ENCODE measurements around the gene PPFIA2.

PPFIA2 gene

DNA sequence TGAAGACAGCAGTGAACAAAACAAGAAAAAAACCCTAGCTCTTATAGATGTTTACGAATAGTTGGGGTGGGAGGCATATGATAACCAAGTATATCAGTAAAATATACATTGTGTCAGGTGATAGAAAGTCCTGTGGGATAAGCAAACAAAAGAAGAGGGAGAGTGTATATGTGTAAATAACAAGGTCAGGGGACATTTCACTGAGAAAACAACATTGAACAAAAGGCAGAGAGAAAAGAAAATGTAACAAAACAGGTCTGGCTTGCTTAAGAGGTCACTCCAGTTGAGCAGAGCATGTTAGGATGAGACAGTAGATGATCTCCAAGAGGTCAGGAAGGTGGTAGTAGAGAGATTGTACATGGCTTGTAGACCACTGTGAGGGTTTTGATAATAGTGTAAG is 377.2 kb downstream of the PPFIA2 start:
- no peaks in the 10 kb centered on the region for H3K9me3 Mint-ChIP-seq
- no peak overlapping the region for H3K4me3 Mint-ChIP-seq
- no peaks in the 10 kb centered on the region for H3K27me3 Mint-ChIP-seq
- no peak for ATAC-seq
- no peaks in the 10 kb centered on the region for H3K4me1 Mint-ChIP-seq
- no peak overlapping the region for H3K27ac Mint-ChIP-seq
- DNase-seq: no peak

DNA sequence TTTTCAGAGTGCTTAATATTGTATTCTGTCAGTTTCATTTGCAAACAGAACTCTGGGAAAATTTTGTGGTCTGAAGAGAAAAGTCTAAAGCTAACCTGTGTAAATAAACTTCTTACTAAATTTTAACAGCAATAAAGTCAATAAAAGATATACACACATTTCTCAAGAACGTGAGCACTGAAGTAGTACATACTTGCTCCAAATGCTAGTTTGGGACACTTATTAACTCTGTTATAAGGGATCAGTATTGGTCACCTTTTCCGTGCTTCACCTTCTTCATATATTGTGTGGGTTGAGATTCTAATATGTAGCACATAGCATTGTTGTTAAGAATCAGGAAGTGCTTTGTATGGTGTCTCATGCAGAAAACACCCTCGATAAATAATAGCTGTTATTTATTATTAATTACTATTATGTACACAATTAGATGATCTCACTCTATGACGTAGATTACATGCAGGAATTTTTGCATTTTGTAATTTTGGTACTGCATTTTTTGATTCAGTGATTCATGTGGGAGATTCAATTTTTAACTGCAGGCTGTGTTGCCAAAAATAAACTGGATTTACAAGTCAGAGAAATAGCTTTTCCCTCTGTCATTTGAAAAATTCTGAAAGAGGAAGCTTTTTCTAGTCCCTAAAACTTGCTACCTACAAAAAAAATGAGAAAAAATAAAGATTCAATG is 380.4 kb downstream of the PPFIA2 start:
- DNase-seq: no peak
- Mint-ChIP-seq H3K9me3 (no peaks in the 10 kb centered on the region), H3K4me3 (no peak overlapping the region), H3K27ac (no peak overlapping the region), H3K27me3 (no peaks in the 10 kb centered on the region), H3K4me1 (no peaks in the 10 kb centered on the region)
- ATAC-seq: no peak

DNA sequence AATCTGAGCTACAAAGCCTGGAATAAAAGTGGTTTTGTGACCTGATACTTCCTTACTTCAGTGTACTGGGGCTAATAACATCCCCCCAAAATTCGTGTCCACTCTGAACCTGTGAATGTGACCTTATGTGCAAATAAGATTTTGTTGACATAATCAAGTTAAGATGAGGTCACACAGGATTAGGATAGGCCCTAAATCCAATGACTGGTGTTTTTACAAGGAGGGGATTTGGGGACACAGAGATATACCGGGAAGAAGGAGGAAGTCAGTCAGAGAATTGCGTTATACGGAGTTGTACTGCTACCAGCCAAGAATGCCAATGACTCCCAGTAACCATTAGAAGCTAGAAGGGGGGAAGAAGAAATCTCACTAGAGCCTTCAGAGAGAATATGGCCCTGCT is 381.4 kb downstream of the PPFIA2 start:
- DNase-seq (no peak), ATAC-seq (no peak)
- H3K27ac Mint-ChIP-seq: no peak overlapping the region
- no peaks in the 10 kb centered on the region for H3K27me3 Mint-ChIP-seq
- H3K4me1 Mint-ChIP-seq: no peaks in the 10 kb centered on the region
- no peaks in the 10 kb centered on the region for H3K9me3 Mint-ChIP-seq
- no peak overlapping the region for H3K4me3 Mint-ChIP-seq

DNA sequence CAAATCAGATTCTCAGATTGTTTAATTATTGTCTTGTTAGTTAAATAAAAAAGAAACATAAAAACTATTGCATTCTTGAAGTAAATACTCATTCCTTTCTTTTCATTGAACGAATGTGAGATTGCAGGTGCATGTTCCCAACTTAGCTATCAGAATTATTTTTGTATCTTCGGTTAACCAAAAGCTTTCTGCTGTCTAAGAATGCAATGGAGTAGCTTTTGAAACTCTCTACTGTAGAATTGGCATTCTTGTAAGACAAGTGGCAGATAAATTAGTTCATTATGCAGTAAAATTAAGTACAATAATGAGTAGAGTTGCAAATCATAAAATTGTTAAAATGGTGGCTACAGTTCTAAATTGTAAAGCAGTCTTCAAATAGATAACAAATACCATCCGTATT is 383.2 kb downstream of the PPFIA2 start:
- Mint-ChIP-seq H3K27me3 (no peaks in the 10 kb centered on the region), H3K27ac (no peak overlapping the region), H3K9me3 (no peaks in the 10 kb centered on the region), H3K4me3 (no peak overlapping the region), H3K4me1 (no peaks in the 10 kb centered on the region)
- ATAC-seq: no peak
- DNase-seq: no peak

DNA sequence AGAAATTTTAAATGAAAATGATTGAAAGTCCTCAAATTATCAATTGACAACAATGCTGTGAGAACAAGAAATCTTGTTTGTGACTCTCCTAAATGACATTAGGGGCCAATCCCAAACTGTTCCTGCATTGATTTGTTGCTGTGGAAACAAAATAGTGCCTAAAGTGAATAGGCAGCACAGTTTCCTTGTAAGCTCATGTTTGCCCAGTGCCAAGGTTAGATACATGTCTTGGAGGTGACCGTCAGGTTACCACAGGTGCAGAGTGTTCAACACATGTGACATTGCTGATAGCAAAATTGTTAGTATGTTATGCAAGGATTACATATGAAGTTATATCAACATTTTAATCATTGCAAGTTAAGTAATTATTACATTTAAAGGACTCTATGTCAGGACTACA is 388.7 kb downstream of the PPFIA2 start:
- no peaks in the 10 kb centered on the region for H3K4me1 Mint-ChIP-seq
- H3K4me3 Mint-ChIP-seq: no peak overlapping the region
- H3K27me3 Mint-ChIP-seq: no peaks in the 10 kb centered on the region
- no peaks in the 10 kb centered on the region for H3K9me3 Mint-ChIP-seq
- no peak overlapping the region for H3K27ac Mint-ChIP-seq
- DNase-seq: no peak
- no peak for ATAC-seq

DNA sequence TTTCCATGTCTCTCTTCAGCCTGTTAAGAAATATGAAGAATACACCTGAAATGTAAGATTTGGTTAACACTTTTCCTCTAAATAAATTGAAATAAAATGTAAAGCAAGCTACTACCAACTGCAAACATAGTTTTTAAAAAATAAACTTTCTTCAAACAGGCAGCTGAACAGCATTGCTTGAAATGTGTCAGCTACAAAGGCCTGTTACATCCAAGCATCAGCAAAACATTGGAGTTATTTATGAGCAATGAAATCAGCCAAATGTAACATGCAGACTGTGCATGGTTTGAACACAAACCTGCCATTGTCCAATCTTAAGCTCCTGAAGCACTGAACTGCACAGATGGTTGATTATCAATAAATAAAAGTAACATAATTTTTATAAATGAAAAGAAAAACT is 390.0 kb downstream of the PPFIA2 start:
- H3K27ac Mint-ChIP-seq: no peak overlapping the region
- no peaks in the 10 kb centered on the region for H3K4me1 Mint-ChIP-seq
- no peak overlapping the region for H3K4me3 Mint-ChIP-seq
- no peaks in the 10 kb centered on the region for H3K9me3 Mint-ChIP-seq
- DNase-seq (no peak), ATAC-seq (no peak)
- no peaks in the 10 kb centered on the region for H3K27me3 Mint-ChIP-seq

DNA sequence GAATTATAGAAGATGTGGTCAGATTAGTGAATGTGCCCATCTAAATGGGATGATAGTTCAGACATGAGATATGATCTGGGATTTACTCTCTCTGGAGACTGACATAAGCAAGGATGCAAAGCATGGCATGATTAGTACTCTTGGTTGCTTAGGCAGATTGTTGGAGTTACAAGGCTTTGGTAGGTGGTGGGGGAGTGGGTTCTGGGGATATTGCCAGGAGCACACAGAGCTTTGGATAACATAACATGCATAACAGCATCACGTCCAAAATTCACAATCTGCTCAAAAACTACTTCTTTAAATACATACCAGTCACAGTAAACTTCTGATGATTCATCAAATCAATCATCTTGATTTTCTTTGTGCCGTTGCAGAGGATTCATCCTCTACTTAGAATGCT is 393.9 kb downstream of the PPFIA2 start:
- Mint-ChIP-seq H3K4me1 (no peaks in the 10 kb centered on the region), H3K9me3 (no peaks in the 10 kb centered on the region), H3K27me3 (no peaks in the 10 kb centered on the region), H3K4me3 (no peak overlapping the region), H3K27ac (no peak overlapping the region)
- ATAC-seq (no peak), DNase-seq (no peak)

DNA sequence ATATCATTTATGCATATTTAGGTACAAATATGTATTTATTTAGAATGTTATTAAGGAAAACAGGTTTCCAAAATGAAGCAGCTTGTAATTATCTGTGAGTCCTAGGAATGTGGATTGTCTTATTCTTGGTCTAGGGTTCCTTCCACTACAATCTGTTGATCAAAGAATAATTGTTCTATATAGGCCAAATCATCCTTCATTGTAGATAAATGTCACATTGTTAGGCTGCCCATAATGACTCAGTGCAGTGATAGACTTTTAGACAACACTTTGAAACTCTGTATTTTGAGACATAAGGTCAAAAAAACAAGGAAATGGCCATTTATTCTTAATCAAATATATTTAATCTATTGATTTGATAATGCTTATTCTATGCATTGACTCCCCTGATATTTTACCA is 398.2 kb downstream of the PPFIA2 start:
- DNase-seq: no peak
- Mint-ChIP-seq H3K27ac (no peak overlapping the region), H3K4me3 (no peak overlapping the region), H3K9me3 (no peaks in the 10 kb centered on the region), H3K4me1 (no peaks in the 10 kb centered on the region), H3K27me3 (no peaks in the 10 kb centered on the region)
- no peak for ATAC-seq

DNA sequence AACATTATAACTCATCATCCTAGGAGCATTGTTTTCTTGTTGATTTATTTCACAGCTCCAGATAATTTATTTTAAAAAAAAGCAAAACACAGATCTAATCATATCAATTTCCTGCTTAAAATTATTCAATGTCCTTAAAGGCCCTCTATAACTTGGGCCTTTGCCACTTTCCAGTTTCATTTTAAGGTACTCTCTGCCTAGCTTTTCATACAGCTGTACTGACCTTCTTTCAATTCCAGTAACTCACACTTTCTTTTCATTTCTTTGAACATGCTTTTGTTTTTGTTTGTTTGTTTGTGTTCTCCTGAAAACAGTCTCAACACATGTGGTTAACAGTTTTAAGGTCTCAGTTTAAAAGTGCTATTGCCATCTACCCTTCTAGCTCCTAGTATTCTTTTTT is 399.4 kb downstream of the PPFIA2 start:
- Mint-ChIP-seq H3K27me3 (no peaks in the 10 kb centered on the region), H3K9me3 (no peaks in the 10 kb centered on the region), H3K4me3 (no peak overlapping the region), H3K27ac (no peak overlapping the region), H3K4me1 (no peaks in the 10 kb centered on the region)
- DNase-seq (no peak), ATAC-seq (no peak)

DNA sequence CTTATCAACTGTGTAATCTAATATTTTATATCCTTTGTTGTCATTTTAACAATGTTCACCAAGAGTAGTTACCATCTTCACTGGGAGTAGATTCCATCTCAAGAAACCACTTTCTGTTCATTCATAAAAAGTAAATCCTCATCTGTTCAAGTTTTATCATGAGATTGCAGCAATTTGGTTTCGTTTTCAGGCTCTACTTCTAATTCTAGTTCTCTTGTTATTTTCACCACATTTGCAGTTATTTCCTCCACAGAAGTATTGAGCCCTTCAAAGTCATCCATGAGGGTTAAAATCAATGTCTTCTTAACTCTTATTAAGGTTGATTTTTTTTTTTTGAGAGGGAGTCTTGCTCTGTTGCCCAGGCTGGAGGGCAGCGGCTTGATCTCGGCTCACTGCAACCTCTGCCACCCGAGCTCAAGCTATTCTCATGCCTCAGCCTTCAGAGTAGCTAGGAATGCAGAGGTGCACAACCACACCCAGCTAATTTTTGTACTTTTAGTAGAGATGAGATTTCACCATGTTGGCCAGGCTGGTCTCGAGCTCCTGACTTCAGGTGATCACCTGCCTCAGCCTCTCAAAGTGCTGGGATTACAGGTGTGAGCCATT is 404.7 kb downstream of the PPFIA2 start:
- ATAC-seq (no peak), DNase-seq (no peak)
- Mint-ChIP-seq H3K9me3 (peaks cover 0 to 5% of the 10 kb centered on the region in 2 donors), H3K27ac (no peak overlapping the region), H3K27me3 (no peaks in the 10 kb centered on the region), H3K4me1 (no peaks in the 10 kb centered on the region), H3K4me3 (no peak overlapping the region)

DNA sequence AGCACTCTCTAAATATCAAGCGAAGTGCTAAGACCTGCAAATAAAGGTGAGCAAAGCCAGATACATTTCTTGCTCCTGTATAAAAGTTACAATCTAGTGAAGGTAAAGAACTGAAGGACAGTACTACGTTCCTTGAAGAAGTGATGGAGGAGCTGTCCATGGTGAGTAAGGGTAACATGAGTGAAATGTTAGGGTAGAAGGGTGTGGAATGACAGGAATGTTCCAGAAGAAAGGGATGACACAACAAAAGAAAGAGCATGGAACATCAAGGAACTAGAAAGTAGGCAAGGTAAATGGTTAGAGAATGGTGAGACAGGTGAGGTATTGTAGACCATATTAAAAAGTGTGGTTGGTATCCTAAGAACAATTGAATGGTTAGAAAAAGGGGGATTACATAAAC is 408.8 kb downstream of the PPFIA2 start:
- ATAC-seq (no peak), DNase-seq (no peak)
- no peak overlapping the region for H3K4me3 Mint-ChIP-seq
- no peaks in the 10 kb centered on the region for H3K27me3 Mint-ChIP-seq
- no peaks in the 10 kb centered on the region for H3K4me1 Mint-ChIP-seq
- H3K9me3 Mint-ChIP-seq: peaks cover 5% of the 10 kb centered on the region in 2 donors
- no peak overlapping the region for H3K27ac Mint-ChIP-seq

DNA sequence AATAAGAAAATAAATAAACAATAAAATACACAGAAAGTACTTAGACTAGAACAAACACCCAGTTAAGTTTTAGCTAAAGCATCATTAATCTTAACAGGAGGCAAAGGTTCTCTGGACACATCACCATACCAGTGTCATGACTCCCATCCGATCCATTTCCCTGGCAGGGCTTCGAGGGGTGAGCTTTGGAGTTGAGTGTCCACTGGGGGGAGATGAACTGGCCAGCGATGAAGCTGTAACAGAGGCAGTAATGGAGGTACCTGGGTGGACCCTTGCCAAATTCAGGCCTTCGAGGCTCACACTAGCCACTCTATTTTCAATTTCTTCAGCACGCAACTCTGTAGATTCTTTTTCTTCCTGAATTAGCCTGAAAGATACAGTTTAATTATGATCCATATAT is 411.7 kb downstream of the PPFIA2 start:
- H3K9me3 Mint-ChIP-seq: peaks cover 5% of the 10 kb centered on the region in 2 donors
- DNase-seq (no peak), ATAC-seq (no peak)
- no peaks in the 10 kb centered on the region for H3K27me3 Mint-ChIP-seq
- no peak overlapping the region for H3K27ac Mint-ChIP-seq
- H3K4me1 Mint-ChIP-seq: no peaks in the 10 kb centered on the region
- no peak overlapping the region for H3K4me3 Mint-ChIP-seq

DNA sequence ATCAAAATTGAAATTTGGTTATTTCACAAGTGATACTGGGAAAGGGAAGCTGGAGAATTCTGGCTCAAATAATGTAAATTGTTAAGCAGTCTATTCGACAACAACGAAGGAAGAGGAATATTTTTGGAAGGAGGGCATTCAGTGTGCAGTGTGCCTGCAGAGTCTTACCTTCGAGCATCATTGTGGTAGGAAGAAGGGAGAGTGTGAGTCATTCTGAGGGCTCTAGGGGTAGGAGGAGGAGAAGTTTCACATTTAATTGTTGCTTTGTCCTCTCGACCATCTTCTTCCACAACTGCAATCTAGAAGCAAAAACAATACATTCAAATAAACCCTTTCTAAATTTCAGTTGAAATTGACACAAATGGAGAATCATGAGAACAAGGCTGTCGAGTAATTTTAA is 418.2 kb downstream of the PPFIA2 start:
- Mint-ChIP-seq H3K4me1 (no peaks in the 10 kb centered on the region), H3K27me3 (no peaks in the 10 kb centered on the region), H3K4me3 (no peak overlapping the region), H3K9me3 (no peaks in the 10 kb centered on the region), H3K27ac (no peak overlapping the region)
- DNase-seq (no peak), ATAC-seq (no peak)

DNA sequence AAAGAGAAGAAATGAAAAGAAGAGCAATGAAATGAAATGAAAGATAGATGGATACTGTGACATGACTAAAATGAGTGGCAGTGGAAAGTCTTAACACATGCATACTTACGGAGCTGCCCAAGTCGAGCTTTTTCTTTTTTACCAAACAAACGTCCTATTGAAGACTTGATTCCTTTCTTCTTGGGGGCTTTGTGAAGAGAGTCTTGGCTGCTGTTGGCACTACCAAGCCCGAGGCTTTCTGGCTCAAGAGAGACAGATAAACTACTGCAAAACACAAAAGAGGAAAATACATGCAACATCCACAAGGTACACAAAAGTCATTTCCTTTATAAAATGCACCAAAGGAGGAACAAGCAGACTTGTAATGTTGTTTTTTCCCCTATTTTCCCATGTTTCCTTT is 420.1 kb downstream of the PPFIA2 start:
- no peak overlapping the region for H3K27ac Mint-ChIP-seq
- no peaks in the 10 kb centered on the region for H3K27me3 Mint-ChIP-seq
- peaks cover 0 to 8% of the 10 kb centered on the region in 2 donors for H3K9me3 Mint-ChIP-seq
- no peak overlapping the region for H3K4me3 Mint-ChIP-seq
- DNase-seq (no peak), ATAC-seq (no peak)
- H3K4me1 Mint-ChIP-seq: no peaks in the 10 kb centered on the region

DNA sequence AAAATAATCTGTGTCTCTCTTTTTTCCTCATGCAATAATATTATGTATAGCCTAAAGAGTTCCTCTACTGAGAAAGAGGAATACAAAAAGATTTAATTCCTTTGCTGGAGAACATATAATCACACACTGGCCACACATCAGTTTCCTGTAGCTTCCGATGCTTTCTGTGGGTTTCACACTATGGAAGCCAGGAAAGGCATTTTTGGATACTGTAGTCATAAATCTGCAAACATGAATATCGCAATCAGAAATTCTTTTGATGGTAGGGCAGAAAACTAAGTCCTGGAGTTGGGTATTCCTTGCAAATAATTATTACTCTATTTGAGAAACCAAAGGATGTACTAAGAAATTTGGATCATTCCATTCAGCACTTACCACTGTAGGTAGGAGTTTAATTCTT is 421.3 kb downstream of the PPFIA2 start:
- no peak overlapping the region for H3K4me3 Mint-ChIP-seq
- H3K4me1 Mint-ChIP-seq: no peaks in the 10 kb centered on the region
- no peak for ATAC-seq
- peaks cover 0 to 8% of the 10 kb centered on the region in 2 donors for H3K9me3 Mint-ChIP-seq
- no peak for DNase-seq
- no peak overlapping the region for H3K27ac Mint-ChIP-seq
- H3K27me3 Mint-ChIP-seq: no peaks in the 10 kb centered on the region

DNA sequence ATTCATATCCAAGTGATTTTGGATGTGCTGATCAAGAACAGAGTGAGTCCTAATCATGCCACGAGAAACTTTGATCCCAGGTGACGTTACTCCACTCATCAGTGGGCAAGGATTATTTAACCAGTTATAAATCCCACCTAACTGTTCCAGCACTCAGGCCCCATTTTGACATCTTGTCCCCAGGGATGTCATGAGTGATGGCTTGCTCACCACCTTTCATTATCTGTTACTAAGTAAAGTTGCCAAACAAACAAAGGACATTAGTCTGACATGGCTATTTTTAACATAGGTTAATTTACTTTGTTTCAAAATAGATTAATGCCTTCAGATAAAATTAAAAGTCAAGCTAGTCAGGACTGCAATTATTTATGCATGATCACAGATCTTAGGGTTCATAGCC is 425.3 kb downstream of the PPFIA2 start:
- Mint-ChIP-seq H3K27me3 (no peaks in the 10 kb centered on the region), H3K4me1 (no peaks in the 10 kb centered on the region), H3K27ac (no peak overlapping the region), H3K9me3 (peaks cover 0 to 8% of the 10 kb centered on the region in 2 donors), H3K4me3 (no peak overlapping the region)
- ATAC-seq (no peak), DNase-seq (no peak)

DNA sequence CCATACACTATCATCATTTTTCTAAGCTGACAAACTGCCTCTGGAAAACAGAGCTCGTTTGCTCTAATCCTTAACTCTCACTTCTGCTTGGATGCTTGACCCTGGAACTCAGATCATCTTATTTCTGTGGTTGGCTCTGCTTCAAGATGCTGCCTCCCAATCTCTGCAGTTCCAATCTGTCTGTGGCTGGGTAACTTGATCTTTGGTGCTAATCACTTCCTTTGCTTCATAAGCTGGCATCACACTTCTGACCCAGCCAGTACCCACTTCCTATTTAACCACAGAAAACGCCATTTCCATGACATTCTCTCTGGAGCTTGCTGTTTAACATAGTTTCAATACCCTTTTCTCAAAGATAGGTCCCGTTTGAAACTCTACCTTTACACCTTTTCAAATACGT is 427.1 kb downstream of the PPFIA2 start:
- no peaks in the 10 kb centered on the region for H3K27me3 Mint-ChIP-seq
- H3K4me1 Mint-ChIP-seq: no peaks in the 10 kb centered on the region
- ATAC-seq (no peak), DNase-seq (no peak)
- no peak overlapping the region for H3K27ac Mint-ChIP-seq
- H3K9me3 Mint-ChIP-seq: peaks cover 0 to 8% of the 10 kb centered on the region in 2 donors
- no peak overlapping the region for H3K4me3 Mint-ChIP-seq
